HepG2 (cell line): ENCODE measurements around the gene SLC17A9. TPM values are rescaled to one million over a fixed set of nuclear protein-coding genes. Genes with fewer than 3 reads are reported as not detected.
A peak's percentile ranks its signal among the peaks of the same experiment; 100 is the strongest.

Source experiments
- CERS6 ChIP-seq: sonication (generic); formaldehyde crosslinking; IDR thresholded peaks from 2 replicates; pipeline ENCODE4 v1.5.0; 2020; ENCODE audit warnings: missing genetic modification reagents
- ETV6 ChIP-seq: sonication (generic); formaldehyde crosslinking; conservative IDR thresholded peaks from 2 replicates; pipeline ENCODE4 v1.4.0; 2020; ENCODE audit warnings: missing genetic modification reagents
- FIP1L1 ChIP-seq: fragments of 200-400 bp; formaldehyde crosslinking; IDR thresholded peaks from 2 replicates; pipeline ENCODE4 v1.6.1; 2018; ENCODE audit warnings: low read depth, mild to moderate bottlenecking, low read length, moderate library complexity, borderline replicate concordance; ENCODE audit not compliant: insufficient read depth
- GABPA ChIP-seq, 2 experiments: IDR thresholded peaks; 2 replicates each; pipeline ENCODE4 v1.6.1; 2011 to 2016; ENCODE audit warnings: low read depth in 2 of 2, low read length in 1 of 2, missing biosample characterization in 1 of 2, missing genetic modification characterization in 1 of 2
- GATAD2A ChIP-seq: IDR thresholded peaks from 2 replicates; pipeline ENCODE4 v1.6.1; 2016
- HDAC6 ChIP-seq: fragments of 200-600 bp; sonication (generic); IDR thresholded peaks from 2 replicates; pipeline ENCODE4 v1.7.0; 2017; ENCODE audit warnings: mild to moderate bottlenecking, antibody characterized with exemption, low read length, low read depth
- IRF1 ChIP-seq: sonication (generic); formaldehyde crosslinking; IDR thresholded peaks from 2 replicates; pipeline ENCODE4 v1.4.0; 2020; ENCODE audit warnings: low read depth, mild to moderate bottlenecking, missing genetic modification reagents
- ISX ChIP-seq: sonication (generic); formaldehyde crosslinking; conservative IDR thresholded peaks from 2 replicates; pipeline ENCODE4 v1.5.0; 2020; ENCODE audit warnings: missing genetic modification reagents
- MAFF ChIP-seq: IDR thresholded peaks from 2 replicates; pipeline ENCODE4 v1.6.1; 2011; ENCODE audit warnings: low read depth, low read length, improper control_type of control experiment
- MTERF4 ChIP-seq: sonication (generic); formaldehyde crosslinking; IDR thresholded peaks from 2 replicates; pipeline ENCODE4 v1.8.0; 2023; ENCODE audit warnings: mild to moderate bottlenecking, missing genetic modification reagents
- NAIF1 ChIP-seq: sonication (generic); formaldehyde crosslinking; IDR thresholded peaks from 2 replicates; pipeline ENCODE4 v1.5.0; 2020; ENCODE audit warnings: mild to moderate bottlenecking, missing genetic modification reagents, borderline replicate concordance
- NFE2L2 ChIP-seq: fragments of 150-350 bp; IDR thresholded peaks from 2 replicates; pipeline ENCODE4 v1.6.1; 2014; ENCODE audit warnings: low read length
- PCBP1 ChIP-seq: fragments of 200-400 bp; formaldehyde crosslinking; IDR thresholded peaks from 2 replicates; pipeline ENCODE4 v1.6.1; 2017; ENCODE audit warnings: mild to moderate bottlenecking, low read depth, low read length, borderline replicate concordance
- PHF20 ChIP-seq: sonication (generic); formaldehyde crosslinking; IDR thresholded peaks from 2 replicates; pipeline ENCODE4 v1.5.0; 2020; ENCODE audit warnings: mild to moderate bottlenecking, missing genetic modification reagents
- PHF5A ChIP-seq: IDR thresholded peaks from one replicate; pipeline ENCODE4 v1.6.1; 2018; ENCODE audit warnings: low read depth, missing genetic modification reagents; ENCODE audit not compliant: unreplicated experiment
- RBFOX2 ChIP-seq: fragments of 200-400 bp; formaldehyde crosslinking; IDR thresholded peaks from 2 replicates; pipeline ENCODE4 v1.6.1; 2017; ENCODE audit warnings: low read depth, mild to moderate bottlenecking, low read length
- SP2 ChIP-seq: sonication (generic); formaldehyde crosslinking; IDR thresholded peaks from 2 replicates; pipeline ENCODE4 v1.5.1; 2020; ENCODE audit warnings: mild to moderate bottlenecking, missing genetic modification reagents
- ZFP36L2 ChIP-seq: sonication (generic); formaldehyde crosslinking; IDR thresholded peaks from 2 replicates; pipeline ENCODE4 v1.4.0; 2020; ENCODE audit warnings: missing genetic modification reagents
- ZNF331 ChIP-seq: sonication (generic); formaldehyde crosslinking; IDR thresholded peaks from 2 replicates; pipeline ENCODE4 v1.4.0; 2020; ENCODE audit warnings: missing genetic modification reagents
- ZNF431 ChIP-seq: sonication (generic); formaldehyde crosslinking; IDR thresholded peaks from 2 replicates; pipeline ENCODE4 v1.9.0; 2022; ENCODE audit warnings: missing genetic modification reagents, low read depth, mild to moderate bottlenecking, borderline replicate concordance
- ZNF614 ChIP-seq: IDR thresholded peaks from 2 replicates; pipeline ENCODE4 v1.6.1; 2018; ENCODE audit warnings: missing biosample characterization, missing genetic modification reagents, inconsistent platforms, borderline replicate concordance
- ZSCAN12 ChIP-seq: sonication (generic); formaldehyde crosslinking; IDR thresholded peaks from 2 replicates; pipeline ENCODE4 v1.9.0; 2021; ENCODE audit warnings: mild to moderate bottlenecking, missing genetic modification reagents
- polyA plus RNA-seq, 8 experiments: library from polyadenylated mRNA; depleted of rRNA in 3 of 8; stranded (reverse) in 7 of 8; unstranded in 1 of 8; fragments of >200 nt; fragmentation: Illumina TruSeq in 4 of 8; extraction: Trizol in 4 of 8; gene quantifications; 2 replicates each; pipeline versions ENCODE4 v1.2.1 to v1.2.3, GENCODE V29; 2011 to 2016; ENCODE audit warnings: low read depth in 4 of 8, missing spikeins in 1 of 8, mixed read lengths in 1 of 8; ENCODE audit not compliant: insufficient read depth in 1 of 8
- total RNA-seq, 5 experiments: library from RNA; depleted of rRNA; stranded (reverse); fragments of >200 nt; fragmentation: Illumina TruSeq; extraction: Trizol; gene quantifications; 2 replicates each; pipeline ENCODE4 v1.2.3, GENCODE V29; 2016; ENCODE audit warnings: low read depth in 1 of 5

The SLC17A9 gene
- total and polyA plus RNA-seq, 2 of the 13 experiments (the other 11 are each of a cell fraction or from before 2014, with no cell fraction given) = 110 to 191 TPM

- TF ChIP-seq RBFOX2 = peak; percentile 97
- peak; percentile 85 for TF ChIP-seq SP2
- TF ChIP-seq FIP1L1 = 0 out of 2 replicates have a peak, but pooled peaks have one; percentile 85
- peak; percentile 86; the same call in 1 of the 2 replicates for TF ChIP-seq IRF1 (CRISPR knock-in tag)
- TF ChIP-seq ZNF614 (CRISPR knock-in tag) = peak; percentile 85; the same call in 1 of the 2 replicates
- TF ChIP-seq ZNF331 (CRISPR knock-in tag) = peak; percentile 93
- no peak for TF ChIP-seq HDAC6
- no peak for TF ChIP-seq NAIF1 (CRISPR knock-in tag)
- peak; percentile 78; the same call in 1 of the 2 replicates for TF ChIP-seq ZNF431 (CRISPR knock-in tag)
- peak; percentile 47; the same call in 1 of the 2 replicates for TF ChIP-seq ISX (CRISPR knock-in tag)
- peak; percentile 83; the same call in 1 of the 2 replicates for TF ChIP-seq MTERF4 (CRISPR knock-in tag)
- peak; percentile 99 for TF ChIP-seq PHF5A
- TF ChIP-seq ZSCAN12 (CRISPR knock-in tag) = peak; percentile 98
- no peak for TF ChIP-seq NFE2L2
- peak; percentile 78 for TF ChIP-seq GATAD2A
- TF ChIP-seq PHF20 = peak; percentile 94
- no peak for TF ChIP-seq MAFF
- TF ChIP-seq ETV6 = peak; percentile 94
- TF ChIP-seq ZFP36L2 (CRISPR knock-in tag) = no peak; the same call in 1 of the 2 replicates
- TF ChIP-seq PCBP1 = peak; percentile 99
- peak; percentile 80; the same call in 1 of the 2 replicates for TF ChIP-seq CERS6 (CRISPR knock-in tag)
- peak; percentile 89 for TF ChIP-seq GABPA (IDR thresholded peaks at IDR 0.05; ENCODE audit: low read depth, low read length)
- peak; percentile 95 for TF ChIP-seq GABPA (CRISPR knock-in tag; IDR thresholded peaks at IDR 0.05; ENCODE audit: low read depth)
These were observed 15.0 kb upstream of the SLC17A9 start (continued) for GRCh38 chr20:62937268-62938104.
